ENCODE data around the gene INSC. TPM values are rescaled to one million over a fixed set of nuclear protein-coding genes. Genes with fewer than 3 reads are reported as not detected.

INSC gene
- total RNA-seq, 1 donor from 2014 or later = 0.23 TPM

DNA sequence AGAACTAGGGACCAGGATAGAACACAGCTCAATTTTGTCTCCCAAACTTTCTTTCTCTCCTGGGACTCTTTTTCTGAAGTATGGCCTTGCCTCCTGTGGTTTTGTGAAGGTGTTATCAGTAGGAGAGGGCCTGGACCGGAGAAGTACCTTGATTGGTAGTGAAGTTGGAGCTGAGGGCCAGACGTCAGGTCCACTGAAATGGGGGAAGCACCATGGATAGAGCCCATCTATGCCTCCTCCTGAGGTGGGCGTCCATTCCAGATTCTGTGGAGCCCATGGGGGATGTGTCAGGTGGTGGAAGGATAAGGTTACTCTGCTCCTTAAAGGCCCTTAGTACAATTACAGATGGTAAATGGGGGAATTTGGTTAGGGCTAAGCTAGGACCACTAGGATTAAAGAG is 109.7 kb downstream of the INSC start:
- TF ChIP-seq, protein P1, sequence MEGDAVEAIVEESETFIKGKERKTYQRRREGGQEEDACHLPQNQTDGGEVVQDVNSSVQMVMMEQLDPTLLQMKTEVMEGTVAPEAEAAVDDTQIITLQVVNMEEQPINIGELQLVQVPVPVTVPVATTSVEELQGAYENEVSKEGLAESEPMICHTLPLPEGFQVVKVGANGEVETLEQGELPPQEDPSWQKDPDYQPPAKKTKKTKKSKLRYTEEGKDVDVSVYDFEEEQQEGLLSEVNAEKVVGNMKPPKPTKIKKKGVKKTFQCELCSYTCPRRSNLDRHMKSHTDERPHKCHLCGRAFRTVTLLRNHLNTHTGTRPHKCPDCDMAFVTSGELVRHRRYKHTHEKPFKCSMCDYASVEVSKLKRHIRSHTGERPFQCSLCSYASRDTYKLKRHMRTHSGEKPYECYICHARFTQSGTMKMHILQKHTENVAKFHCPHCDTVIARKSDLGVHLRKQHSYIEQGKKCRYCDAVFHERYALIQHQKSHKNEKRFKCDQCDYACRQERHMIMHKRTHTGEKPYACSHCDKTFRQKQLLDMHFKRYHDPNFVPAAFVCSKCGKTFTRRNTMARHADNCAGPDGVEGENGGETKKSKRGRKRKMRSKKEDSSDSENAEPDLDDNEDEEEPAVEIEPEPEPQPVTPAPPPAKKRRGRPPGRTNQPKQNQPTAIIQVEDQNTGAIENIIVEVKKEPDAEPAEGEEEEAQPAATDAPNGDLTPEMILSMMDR (IDR thresholded peaks at IDR 0.05; ENCODE audit: unreplicated experiment) = no peak
- DNase-seq (ENCODE audit: low spot score) = no peak
- H3K4me3 Mint-ChIP-seq (ENCODE audit: unreplicated experiment) = no peak overlapping the region
- H3K27me3 Mint-ChIP-seq (ENCODE audit: unreplicated experiment) = no peaks in the 10 kb centered on the region
- H3K36me3 Mint-ChIP-seq (ENCODE audit: low read depth, unreplicated experiment) = no peaks in the 10 kb centered on the region
- no peak overlapping the region for H3K27ac Mint-ChIP-seq (ENCODE audit: unreplicated experiment)
- H3K4me1 Mint-ChIP-seq (ENCODE audit: unreplicated experiment) = peaks cover 7% of the 10 kb centered on the region
- H3K9me3 Mint-ChIP-seq (ENCODE audit: unreplicated experiment) = no peaks in the 10 kb centered on the region

DNA sequence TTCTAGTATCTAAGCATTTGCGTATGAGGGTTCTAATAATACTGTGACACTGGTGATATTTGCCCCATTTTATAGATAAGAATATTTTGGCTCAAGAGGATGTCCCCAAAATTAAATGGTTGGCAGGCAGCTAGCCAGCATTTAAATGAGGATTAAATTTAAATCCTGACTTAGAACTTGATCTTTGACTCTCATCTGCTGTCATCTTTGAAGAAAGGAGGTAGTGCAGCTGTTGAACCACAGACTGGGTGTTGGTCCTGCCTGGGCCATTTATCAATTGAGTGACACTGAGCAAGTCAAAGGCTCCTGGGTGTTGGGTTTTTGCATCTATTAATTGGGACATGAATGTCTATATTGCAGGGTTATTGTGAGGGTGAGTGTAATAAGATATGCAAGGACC is 112.3 kb downstream of the INSC start:
- H3K9me3 Mint-ChIP-seq (ENCODE audit: unreplicated experiment) = no peaks in the 10 kb centered on the region
- TF ChIP-seq, protein P1 (IDR thresholded peaks at IDR 0.05; ENCODE audit: unreplicated experiment) = no peak
- H3K27ac Mint-ChIP-seq (ENCODE audit: unreplicated experiment) = no peak overlapping the region
- no peaks in the 10 kb centered on the region for H3K36me3 Mint-ChIP-seq (ENCODE audit: low read depth, unreplicated experiment)
- no peaks in the 10 kb centered on the region for H3K27me3 Mint-ChIP-seq (ENCODE audit: unreplicated experiment)
- no peaks in the 10 kb centered on the region for H3K4me1 Mint-ChIP-seq (ENCODE audit: unreplicated experiment)
- H3K4me3 Mint-ChIP-seq (ENCODE audit: unreplicated experiment) = no peak overlapping the region
- DNase-seq (ENCODE audit: low spot score) = no peak

DNA sequence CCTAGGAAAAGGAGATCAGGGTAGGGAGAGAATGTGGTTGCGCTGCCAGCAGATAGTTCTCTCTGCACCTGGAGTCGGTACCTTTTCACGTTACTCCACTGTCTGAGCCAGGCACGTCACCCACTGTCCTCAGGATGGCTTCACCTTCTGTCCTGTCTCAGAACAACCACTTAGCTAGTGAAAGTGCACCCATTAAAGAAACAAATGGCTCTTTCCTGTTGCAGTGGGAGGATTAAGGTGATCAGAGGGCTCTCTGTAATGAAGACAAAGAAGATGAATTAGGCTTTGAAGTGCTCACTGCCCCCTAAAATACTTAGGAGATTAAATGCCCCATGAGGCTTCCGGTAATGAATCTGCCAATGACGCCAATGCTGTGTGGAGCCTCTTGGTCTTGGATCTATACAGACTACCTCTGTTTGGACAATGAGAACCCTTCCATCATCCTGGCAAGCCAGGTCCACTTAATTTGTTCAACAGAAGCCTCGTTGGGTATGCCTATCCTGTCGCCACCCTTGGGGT is 113.7 kb downstream of the INSC start:
- no peak for DNase-seq (ENCODE audit: low spot score)
- Mint-ChIP-seq H3K9me3 (ENCODE audit: unreplicated experiment) (no peaks in the 10 kb centered on the region), H3K27ac (ENCODE audit: unreplicated experiment) (no peak overlapping the region), H3K4me1 (ENCODE audit: unreplicated experiment) (peaks cover 2% of the 10 kb centered on the region), H3K27me3 (ENCODE audit: unreplicated experiment) (no peaks in the 10 kb centered on the region), H3K36me3 (ENCODE audit: low read depth, unreplicated experiment) (no peaks in the 10 kb centered on the region), H3K4me3 (ENCODE audit: unreplicated experiment) (no peak overlapping the region)
- TF ChIP-seq, protein P1 (IDR thresholded peaks at IDR 0.05; ENCODE audit: unreplicated experiment) = no peak

DNA sequence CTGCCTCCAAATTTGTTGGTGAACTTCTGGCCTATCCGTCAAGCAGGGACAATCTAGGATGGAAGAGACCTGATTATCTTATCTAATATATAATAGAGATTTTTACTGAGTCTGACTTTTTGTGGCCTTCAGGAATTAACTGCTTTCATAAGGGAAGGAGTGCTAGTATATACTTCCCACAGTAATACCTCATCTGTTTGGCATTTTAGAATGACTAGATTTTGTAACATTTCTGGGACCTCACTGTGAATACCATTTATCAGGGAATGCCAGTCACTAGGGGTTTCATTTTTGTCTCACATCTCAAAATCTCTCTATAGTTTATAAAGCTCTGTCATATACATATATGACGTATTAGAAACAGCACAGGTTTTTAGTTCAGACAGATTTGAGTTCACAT is 114.3 kb downstream of the INSC start:
- Mint-ChIP-seq H3K9me3 (ENCODE audit: unreplicated experiment) (no peaks in the 10 kb centered on the region), H3K4me3 (ENCODE audit: unreplicated experiment) (no peak overlapping the region), H3K27me3 (ENCODE audit: unreplicated experiment) (no peaks in the 10 kb centered on the region), H3K4me1 (ENCODE audit: unreplicated experiment) (peaks cover 9% of the 10 kb centered on the region), H3K27ac (ENCODE audit: unreplicated experiment) (no peak overlapping the region), H3K36me3 (ENCODE audit: low read depth, unreplicated experiment) (no peaks in the 10 kb centered on the region)
- no peak for DNase-seq (ENCODE audit: low spot score)
- TF ChIP-seq, protein P1 (IDR thresholded peaks at IDR 0.05; ENCODE audit: unreplicated experiment) = no peak

DNA sequence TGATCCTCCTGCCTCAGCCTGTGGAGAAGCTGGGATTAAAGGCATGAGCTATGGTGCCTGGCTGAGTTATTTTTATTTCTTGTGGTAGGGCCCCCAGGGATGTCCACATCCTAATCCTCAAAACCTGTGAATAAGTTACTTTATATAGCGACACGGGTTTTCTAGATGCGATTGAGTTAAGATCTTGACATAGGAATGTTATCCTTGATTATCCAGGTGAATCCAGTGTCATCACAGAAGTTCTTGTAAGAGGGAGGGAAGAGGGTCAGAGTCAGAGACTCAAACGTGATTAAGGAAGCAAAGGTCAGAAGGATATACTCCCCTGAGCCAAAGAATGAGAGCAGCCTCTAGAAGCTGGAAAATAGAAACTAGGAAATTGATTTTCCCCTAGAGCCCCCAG is 117.8 kb downstream of the INSC start:
- H3K4me3 Mint-ChIP-seq (ENCODE audit: unreplicated experiment) = no peak overlapping the region
- no peaks in the 10 kb centered on the region for H3K36me3 Mint-ChIP-seq (ENCODE audit: low read depth, unreplicated experiment)
- peaks cover 9% of the 10 kb centered on the region for H3K4me1 Mint-ChIP-seq (ENCODE audit: unreplicated experiment)
- TF ChIP-seq, protein P1 (IDR thresholded peaks at IDR 0.05; ENCODE audit: unreplicated experiment) = no peak
- no peaks in the 10 kb centered on the region for H3K9me3 Mint-ChIP-seq (ENCODE audit: unreplicated experiment)
- H3K27ac Mint-ChIP-seq (ENCODE audit: unreplicated experiment) = no peak overlapping the region
- no peak for DNase-seq (ENCODE audit: low spot score)
- H3K27me3 Mint-ChIP-seq (ENCODE audit: unreplicated experiment) = no peaks in the 10 kb centered on the region
